DND-41 (cell line): ENCODE data around the gene EMX2.

Experiments used
- ATAC-seq: fragments of 200-7000 bp; cut with Tn5 transposase; 3 replicates; pipeline ENCODE4 v1.9.1; 2021; ENCODE audit warnings: low read depth; ENCODE audit not compliant: insufficient read depth
- DNase-seq: peaks from one replicate; pipeline ENCODE4 v3.0.0-alpha.2; 2020
- H2AFZ ChIP-seq: 2 replicates; pipeline ENCODE4 v1.6.0; 2012; ENCODE audit warnings: low read depth, low read length
- H3K27ac ChIP-seq: 2 replicates; pipeline ENCODE4 v1.5.1; 2012; ENCODE audit warnings: low read length, inconsistent platforms
- H3K27me3 ChIP-seq: fragments of 200-600 bp; sonication (generic); 2 replicates; pipeline ENCODE4 v1.6.0; 2012; ENCODE audit warnings: low read length, mild to moderate bottlenecking, inconsistent platforms; ENCODE audit not compliant: insufficient read depth, poor library complexity
- H3K36me3 ChIP-seq: 2 replicates; pipeline ENCODE4 v1.5.1; 2012; ENCODE audit warnings: low read length, inconsistent platforms; ENCODE audit not compliant: insufficient read depth
- H3K4me1 ChIP-seq: 2 replicates; pipeline ENCODE4 v1.5.1; 2012; ENCODE audit warnings: mild to moderate bottlenecking, low read length; ENCODE audit not compliant: insufficient read depth
- H3K4me2 ChIP-seq: 2 replicates; pipeline ENCODE4 v1.6.0; 2012; ENCODE audit warnings: mild to moderate bottlenecking, moderate library complexity, low read length, inconsistent platforms; ENCODE audit not compliant: insufficient read depth
- H3K4me3 ChIP-seq, 2 experiments: fragments of 200-600 bp in 1 of 2; shearing (Covaris generic) in 1 of 2; 2 replicates each; pipeline ENCODE4 v1.5.1; 2012 to 2016; ENCODE audit warnings: inconsistent platforms in 2 of 2, low read length in 2 of 2, mild to moderate bottlenecking in 2 of 2, low read depth in 1 of 2, moderate library complexity in 1 of 2
- H3K79me2 ChIP-seq: 2 replicates; pipeline ENCODE4 v1.6.0; 2012; ENCODE audit warnings: low read length, inconsistent platforms; ENCODE audit not compliant: insufficient read depth
- H3K9ac ChIP-seq: 2 replicates; pipeline ENCODE4 v1.6.0; 2012; ENCODE audit warnings: low read depth, mild to moderate bottlenecking, inconsistent platforms, low read length, moderate library complexity
- H3K9me3 ChIP-seq: 2 replicates; pipeline ENCODE4 v1.5.1; 2012; ENCODE audit warnings: low read length, moderate library complexity, mild to moderate bottlenecking, inconsistent platforms; ENCODE audit not compliant: insufficient read depth, severe bottlenecking
- H4K20me1 ChIP-seq: 2 replicates; pipeline ENCODE4 v1.6.0; 2012; ENCODE audit warnings: low read length; ENCODE audit not compliant: insufficient read depth
- EZH2 ChIP-seq: IDR thresholded peaks from 3 replicates; pipeline ENCODE4 v1.6.1; 2012; ENCODE audit warnings: borderline replicate concordance, low read depth, mild to moderate bottlenecking, moderate library complexity, low read length, inconsistent platforms; ENCODE audit not compliant: severe bottlenecking
- TF ChIP-seq, protein P1 (sequence below): IDR thresholded peaks from 2 replicates; pipeline ENCODE4 v1.5.1; 2012; ENCODE audit warnings: borderline replicate concordance, low read length, moderate library complexity, mild to moderate bottlenecking; ENCODE audit not compliant: poor library complexity, severe bottlenecking; ENCODE audit errors: extremely low read depth

The EMX2 gene

DNA sequence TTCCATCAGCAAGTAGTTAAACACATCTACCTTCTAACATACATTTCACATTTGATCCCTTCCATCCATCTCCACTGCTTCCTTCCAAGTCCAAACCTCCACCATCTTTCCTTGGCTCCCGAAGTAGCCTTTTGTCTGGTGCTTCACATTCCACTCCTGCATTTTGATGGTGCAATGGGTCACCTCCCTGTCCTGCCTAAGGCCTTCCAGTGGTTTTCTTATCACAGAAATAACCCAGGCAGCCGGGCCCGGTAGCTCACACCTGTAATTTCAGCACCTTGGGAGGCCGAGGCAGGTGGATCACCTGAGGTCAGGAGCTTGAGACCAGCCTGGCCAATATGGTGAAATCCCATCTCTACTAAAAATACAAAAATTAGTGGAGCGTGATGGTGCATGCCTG, 44.5 kb downstream of the EMX2 start:
- DNase-seq, result no peak
- Histone ChIP-seq H2AFZ (no peak overlapping the region), H3K27me3 (no peaks in the 10 kb centered on the region), H4K20me1 (no peaks in the 10 kb centered on the region), H3K9ac (no peak overlapping the region), H3K36me3 (no peaks in the 10 kb centered on the region), H3K4me3 (no peak overlapping the region), H3K4me2 (no peak overlapping the region), H3K9me3 (no peaks in the 10 kb centered on the region), H3K27ac (no peak overlapping the region), H3K4me1 (no peaks in the 10 kb centered on the region), H3K79me2 (no peaks in the 10 kb centered on the region)
- no peak for TF ChIP-seq EZH2
- TF ChIP-seq, protein P1, sequence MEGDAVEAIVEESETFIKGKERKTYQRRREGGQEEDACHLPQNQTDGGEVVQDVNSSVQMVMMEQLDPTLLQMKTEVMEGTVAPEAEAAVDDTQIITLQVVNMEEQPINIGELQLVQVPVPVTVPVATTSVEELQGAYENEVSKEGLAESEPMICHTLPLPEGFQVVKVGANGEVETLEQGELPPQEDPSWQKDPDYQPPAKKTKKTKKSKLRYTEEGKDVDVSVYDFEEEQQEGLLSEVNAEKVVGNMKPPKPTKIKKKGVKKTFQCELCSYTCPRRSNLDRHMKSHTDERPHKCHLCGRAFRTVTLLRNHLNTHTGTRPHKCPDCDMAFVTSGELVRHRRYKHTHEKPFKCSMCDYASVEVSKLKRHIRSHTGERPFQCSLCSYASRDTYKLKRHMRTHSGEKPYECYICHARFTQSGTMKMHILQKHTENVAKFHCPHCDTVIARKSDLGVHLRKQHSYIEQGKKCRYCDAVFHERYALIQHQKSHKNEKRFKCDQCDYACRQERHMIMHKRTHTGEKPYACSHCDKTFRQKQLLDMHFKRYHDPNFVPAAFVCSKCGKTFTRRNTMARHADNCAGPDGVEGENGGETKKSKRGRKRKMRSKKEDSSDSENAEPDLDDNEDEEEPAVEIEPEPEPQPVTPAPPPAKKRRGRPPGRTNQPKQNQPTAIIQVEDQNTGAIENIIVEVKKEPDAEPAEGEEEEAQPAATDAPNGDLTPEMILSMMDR, result no peak
- no peak for ATAC-seq

DNA sequence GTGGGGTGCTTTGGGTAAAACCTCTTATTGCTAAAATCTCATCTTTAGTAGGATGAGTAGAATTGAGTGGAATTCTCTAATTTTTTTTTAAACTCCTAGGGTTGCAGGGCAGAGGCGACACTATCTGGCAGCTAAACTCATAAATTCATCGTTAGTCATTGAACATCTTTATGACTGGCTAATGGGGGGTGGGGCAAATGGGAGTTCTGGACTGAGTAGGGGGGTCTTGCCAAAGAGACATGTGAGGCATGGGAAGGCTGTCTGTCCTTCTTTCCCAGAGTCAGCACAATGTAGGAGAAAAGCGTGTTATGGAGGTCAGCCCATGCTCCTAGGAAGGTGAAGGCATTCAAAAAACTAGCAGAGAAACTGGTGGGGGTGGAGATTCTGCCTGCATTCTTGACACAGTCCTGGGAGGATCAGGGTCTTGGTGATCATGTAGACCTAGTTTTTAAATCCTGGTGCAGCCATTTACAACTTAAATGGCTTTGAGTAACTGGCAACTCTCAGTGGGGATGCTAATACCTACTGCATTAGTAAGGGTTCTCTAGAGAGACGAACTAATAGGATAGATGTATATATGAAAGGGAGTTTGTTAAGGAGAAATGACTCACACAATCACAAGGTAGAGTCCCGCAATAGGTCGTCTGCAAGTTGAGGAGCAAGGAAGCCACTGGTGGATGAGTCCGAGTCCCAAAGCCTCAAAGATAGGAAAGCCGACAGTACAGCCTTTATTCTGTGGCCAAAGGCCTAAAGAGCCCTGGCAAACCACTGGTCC, 47.7 kb downstream of the EMX2 start:
- Histone ChIP-seq H2AFZ (no peak overlapping the region), H3K36me3 (no peaks in the 10 kb centered on the region), H3K9ac (no peak overlapping the region), H3K9me3 (no peaks in the 10 kb centered on the region), H3K4me2 (no peak overlapping the region), H4K20me1 (no peaks in the 10 kb centered on the region), H3K79me2 (no peaks in the 10 kb centered on the region), H3K27me3 (no peaks in the 10 kb centered on the region), H3K4me1 (no peaks in the 10 kb centered on the region), H3K27ac (no peak overlapping the region), H3K4me3 (no peak overlapping the region)
- ATAC-seq (no peak), DNase-seq (no peak)
- TF ChIP-seq, protein P1, result no peak
- no peak for TF ChIP-seq EZH2

DNA sequence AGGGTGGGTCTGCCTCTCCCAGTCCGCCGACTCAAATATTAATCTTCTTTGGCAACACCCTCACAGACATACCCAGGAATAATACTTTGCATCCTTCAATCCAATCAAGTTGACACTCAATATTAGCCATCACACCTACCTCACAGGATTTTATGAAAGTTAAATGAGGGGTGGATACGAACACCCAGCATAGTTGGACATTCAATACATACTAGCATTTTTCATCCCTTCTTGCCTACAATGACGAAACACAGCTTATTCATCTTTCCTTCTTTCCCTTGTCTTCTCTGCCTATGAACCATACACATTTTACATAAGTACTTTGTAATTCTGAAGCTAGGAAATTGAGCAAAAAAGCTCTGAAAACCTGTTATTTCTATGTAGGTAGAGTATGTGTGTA, 48.5 kb downstream of the EMX2 start:
- TF ChIP-seq, protein P1, result no peak
- TF ChIP-seq EZH2, result no peak
- H3K4me2 ChIP-seq, result no peak overlapping the region
- ATAC-seq, result no peak

More for the DNA sequence above, 48.5 kb downstream of the EMX2 start:
- no peak overlapping the region for H3K9ac ChIP-seq
- H4K20me1 ChIP-seq, result no peaks in the 10 kb centered on the region
- no peaks in the 10 kb centered on the region for H3K9me3 ChIP-seq
- H3K27ac ChIP-seq, result no peak overlapping the region
- no peaks in the 10 kb centered on the region for H3K79me2 ChIP-seq
- H3K4me3 ChIP-seq, result no peak overlapping the region
- DNase-seq, result no peak
- H3K27me3 ChIP-seq, result no peaks in the 10 kb centered on the region
- no peaks in the 10 kb centered on the region for H3K36me3 ChIP-seq
- H3K4me1 ChIP-seq, result no peaks in the 10 kb centered on the region
- H2AFZ ChIP-seq, result no peak overlapping the region
